ENCODE results near the gene CCDC85C. TPM values are rescaled to one million over a fixed set of nuclear protein-coding genes. Genes with fewer than 3 reads are reported as not detected.

The CCDC85C gene
- polyA plus RNA-seq, 1 experiment, result 7.2 TPM

DNA sequence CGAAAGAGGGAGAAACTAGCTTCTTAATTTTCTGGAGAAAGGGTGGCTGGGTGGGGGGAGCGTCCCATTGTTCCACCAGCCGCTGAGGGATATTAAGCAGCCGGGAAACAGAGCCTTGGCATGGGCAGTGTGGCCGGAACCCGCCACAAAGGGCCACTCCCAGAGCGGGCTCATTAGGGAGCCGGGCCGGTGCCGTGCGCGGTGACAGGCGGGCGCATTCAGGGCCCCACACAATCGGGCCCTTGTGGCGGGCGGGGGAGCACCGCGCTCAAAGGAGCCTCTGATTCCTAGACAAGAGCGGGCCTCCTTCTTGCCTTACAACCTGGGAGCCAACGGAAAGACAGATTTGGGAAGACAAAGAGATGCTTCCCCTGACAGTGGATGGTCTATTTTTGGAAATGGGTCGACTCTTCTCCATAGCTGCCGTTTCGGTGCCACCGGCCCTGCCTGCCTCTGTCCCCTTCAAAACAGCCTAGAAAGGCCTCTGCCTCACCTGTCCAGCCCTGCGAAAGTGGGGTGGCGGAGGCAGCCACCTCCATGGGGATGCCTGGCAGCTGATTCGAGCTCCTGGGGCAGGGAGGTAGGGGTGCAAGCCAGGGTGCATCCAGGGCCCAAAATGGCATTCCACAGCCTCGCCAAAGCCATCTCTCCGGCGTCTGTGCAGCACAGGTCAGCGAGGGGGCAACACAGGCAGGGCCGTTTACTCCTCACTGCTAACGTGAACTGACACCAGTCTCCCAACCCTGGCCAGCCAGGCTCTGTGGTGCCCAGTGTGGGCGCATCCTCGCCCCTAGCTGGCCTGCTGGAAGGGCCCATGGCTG lies 10.9 kb downstream of the CCDC85C start:
- no peaks in the 10 kb centered on the region for H3K27me3 ChIP-seq (ENCODE audit: control insufficient read depth, insufficient read depth, low read length)
- TF ChIP-seq, protein P1, sequence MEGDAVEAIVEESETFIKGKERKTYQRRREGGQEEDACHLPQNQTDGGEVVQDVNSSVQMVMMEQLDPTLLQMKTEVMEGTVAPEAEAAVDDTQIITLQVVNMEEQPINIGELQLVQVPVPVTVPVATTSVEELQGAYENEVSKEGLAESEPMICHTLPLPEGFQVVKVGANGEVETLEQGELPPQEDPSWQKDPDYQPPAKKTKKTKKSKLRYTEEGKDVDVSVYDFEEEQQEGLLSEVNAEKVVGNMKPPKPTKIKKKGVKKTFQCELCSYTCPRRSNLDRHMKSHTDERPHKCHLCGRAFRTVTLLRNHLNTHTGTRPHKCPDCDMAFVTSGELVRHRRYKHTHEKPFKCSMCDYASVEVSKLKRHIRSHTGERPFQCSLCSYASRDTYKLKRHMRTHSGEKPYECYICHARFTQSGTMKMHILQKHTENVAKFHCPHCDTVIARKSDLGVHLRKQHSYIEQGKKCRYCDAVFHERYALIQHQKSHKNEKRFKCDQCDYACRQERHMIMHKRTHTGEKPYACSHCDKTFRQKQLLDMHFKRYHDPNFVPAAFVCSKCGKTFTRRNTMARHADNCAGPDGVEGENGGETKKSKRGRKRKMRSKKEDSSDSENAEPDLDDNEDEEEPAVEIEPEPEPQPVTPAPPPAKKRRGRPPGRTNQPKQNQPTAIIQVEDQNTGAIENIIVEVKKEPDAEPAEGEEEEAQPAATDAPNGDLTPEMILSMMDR (IDR thresholded peaks at IDR 0.05; ENCODE audit: low read depth, low read length), result no peak
- no peak for DNase-seq (ENCODE audit: low read depth, low spot score)
- no peak overlapping the region for H3K4me3 ChIP-seq (ENCODE audit: low read depth, low read length)
- H3K9me3 ChIP-seq (ENCODE audit: control insufficient read depth, insufficient read depth, low read length), result no peaks in the 10 kb centered on the region
- ChIA-PET POLR2A (interaction anchor here (2.4 kb wide), 1 partner anchor 11 kb away, joined by 7 read pairs; the partner anchor contains the start of gene CCDC85C), CTCF (no interaction called here)
- H3K27ac ChIP-seq (ENCODE audit: low read depth, low read length), result no peak overlapping the region

DNA sequence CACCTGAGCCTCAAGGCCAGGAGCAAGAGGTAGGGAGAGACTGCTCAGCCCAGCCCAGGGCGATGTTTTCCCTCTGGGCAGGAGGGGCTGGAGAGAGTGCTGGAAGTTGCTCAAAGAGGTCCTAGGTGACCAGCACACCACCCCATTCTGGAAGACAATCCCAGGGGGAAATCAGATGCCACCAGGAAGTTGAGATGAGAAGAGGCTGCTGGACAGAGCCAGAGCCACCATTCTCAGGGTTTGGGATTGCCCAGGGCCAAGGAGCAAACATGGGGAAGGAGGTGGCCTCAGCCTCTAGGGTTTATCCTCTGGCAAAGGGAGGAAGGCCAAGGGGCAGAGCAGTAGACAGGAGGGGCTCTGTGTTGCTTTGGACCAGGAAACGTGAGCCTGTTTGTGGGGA lies 11.6 kb downstream of the CCDC85C start:
- H3K9me3 ChIP-seq (ENCODE audit: control insufficient read depth, insufficient read depth, low read length), result no peaks in the 10 kb centered on the region
- ChIA-PET CTCF (no interaction called here), POLR2A (no interaction called here)
- no peak overlapping the region for H3K27ac ChIP-seq (ENCODE audit: low read depth, low read length)
- no peak for DNase-seq (ENCODE audit: low read depth, low spot score)
- no peak overlapping the region for H3K4me3 ChIP-seq (ENCODE audit: low read depth, low read length)
- H3K27me3 ChIP-seq (ENCODE audit: control insufficient read depth, insufficient read depth, low read length), result no peaks in the 10 kb centered on the region
- TF ChIP-seq, protein P1 (IDR thresholded peaks at IDR 0.05; ENCODE audit: low read depth, low read length), result no peak

DNA sequence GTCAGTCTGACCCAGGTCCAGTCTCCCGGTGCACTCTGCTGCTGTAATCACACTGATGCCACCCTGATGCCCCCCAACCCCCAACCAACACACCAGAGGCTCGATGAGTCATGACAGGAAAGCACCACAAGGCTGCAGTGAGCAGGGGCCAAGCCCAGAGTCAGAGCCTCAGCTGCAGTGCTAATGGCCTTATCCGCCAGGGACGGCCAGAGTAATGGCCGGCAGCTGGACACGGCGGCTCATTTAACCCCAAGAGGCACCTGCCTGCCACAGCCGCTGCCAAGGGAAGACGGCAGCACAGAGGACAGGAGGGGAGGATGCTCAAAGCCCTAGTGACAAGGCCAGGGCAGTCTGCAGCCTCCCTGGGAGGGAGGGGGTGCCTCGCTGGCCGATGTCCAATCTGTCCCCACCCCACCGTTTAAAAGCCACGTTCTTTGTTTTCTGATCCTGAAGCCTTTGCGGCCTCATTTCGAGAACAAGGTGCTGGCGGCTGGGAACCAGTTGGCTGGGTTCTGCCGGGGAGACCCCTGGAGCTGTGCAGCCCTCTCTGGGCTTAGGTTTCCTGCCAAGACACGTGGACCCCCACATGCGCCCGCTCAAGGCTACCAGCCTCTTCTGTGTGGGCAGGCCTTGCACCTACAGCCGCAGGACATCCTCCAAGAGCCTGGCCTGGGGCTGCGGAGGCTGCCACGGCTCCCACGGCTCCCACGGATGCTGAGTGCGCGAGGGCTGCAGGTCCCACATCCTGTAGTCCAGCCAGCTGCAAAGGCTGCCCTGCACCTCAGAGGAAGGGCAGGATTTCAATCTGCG lies 13.1 kb downstream of the CCDC85C start:
- DNase-seq (ENCODE audit: low read depth, low spot score), result no peak
- ChIA-PET CTCF (interaction anchor here (0.6 kb wide), 1 partner anchor 32 kb away, joined by 3 read pairs; no protein-coding TSS in a partner anchor), POLR2A (no interaction called here)
- Histone ChIP-seq H3K9me3 (ENCODE audit: control insufficient read depth, insufficient read depth, low read length) (no peaks in the 10 kb centered on the region), H3K4me3 (ENCODE audit: low read depth, low read length) (no peak overlapping the region), H3K27ac (ENCODE audit: low read depth, low read length) (peak overlapping the region; percentile 21), H3K27me3 (ENCODE audit: control insufficient read depth, insufficient read depth, low read length) (no peaks in the 10 kb centered on the region)
- TF ChIP-seq, protein P1 (IDR thresholded peaks at IDR 0.05; ENCODE audit: low read depth, low read length), result no peak

DNA sequence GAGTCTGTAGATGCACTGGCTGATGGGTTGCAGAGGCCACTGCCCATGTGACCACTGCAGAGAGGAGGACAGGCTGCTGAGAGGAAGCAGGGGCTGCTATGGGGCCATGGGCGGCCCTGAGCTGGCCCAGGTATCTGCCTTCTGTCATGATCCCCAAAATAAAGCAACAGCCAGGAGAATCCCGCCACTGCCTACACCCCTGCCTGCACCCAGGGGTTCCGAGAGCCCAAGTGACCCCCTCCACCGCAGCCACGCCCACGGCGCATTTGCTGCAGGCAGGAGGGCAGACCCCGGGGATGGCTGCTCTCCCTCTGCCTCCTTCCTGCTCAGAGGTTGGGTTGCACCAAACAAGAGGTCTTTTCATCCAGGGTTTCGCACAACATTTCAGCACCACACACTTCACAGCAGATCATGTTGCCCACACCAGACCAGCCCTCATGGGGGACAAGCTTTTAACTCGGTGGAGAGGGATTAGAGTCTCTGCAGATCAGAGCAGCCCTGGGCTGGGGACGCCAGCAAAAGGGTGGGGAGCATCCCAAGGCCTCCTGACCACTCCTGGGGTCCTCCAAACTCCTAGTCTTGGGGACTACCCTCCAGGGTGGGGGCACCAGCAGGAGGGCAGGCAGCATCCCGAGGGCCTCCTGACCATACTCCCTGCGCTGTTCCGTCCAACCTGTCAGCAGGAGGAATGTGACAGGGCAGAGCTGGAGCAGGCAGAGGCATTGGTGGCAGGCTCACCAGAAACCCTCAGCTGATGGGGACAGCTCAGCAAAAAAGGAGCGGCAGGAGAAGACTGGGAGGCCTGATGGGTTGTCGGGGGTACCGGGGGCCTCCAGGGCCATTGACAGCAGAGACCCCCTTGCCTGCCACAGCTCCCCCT lies 14.1 kb downstream of the CCDC85C start:
- CTCF ChIA-PET, result interaction anchor here (0.8 to 1.6 kb wide), 2 partner anchors 15 to 20 kb away, joined by 3 to 4 read pairs; no protein-coding TSS in a partner anchor

More for the DNA sequence above, 14.1 kb downstream of the CCDC85C start:
- Histone ChIP-seq H3K27me3 (ENCODE audit: control insufficient read depth, insufficient read depth, low read length) (no peaks in the 10 kb centered on the region), H3K27ac (ENCODE audit: low read depth, low read length) (no peak overlapping the region), H3K9me3 (ENCODE audit: control insufficient read depth, insufficient read depth, low read length) (no peaks in the 10 kb centered on the region), H3K4me3 (ENCODE audit: low read depth, low read length) (no peak overlapping the region)
- POLR2A ChIA-PET, result no interaction called here
- DNase-seq (ENCODE audit: low read depth, low spot score), result no peak
- TF ChIP-seq, protein P1 (IDR thresholded peaks at IDR 0.05; ENCODE audit: low read depth, low read length), result no peak

Data from AG04450 (cell line).